H1 (cell line): ENCODE data around the gene FRRS1L. TPM values are rescaled to one million over a fixed set of nuclear protein-coding genes. Genes with fewer than 3 reads are reported as not detected.

Source experiments
- CTCF ChIA-PET: fragments of 300-600 bp; sonication (Branson Sonifier 250); formaldehyde crosslinking; loops from one replicate; lab custom pipeline; 2021; ENCODE audit not compliant: partially characterized antibody; lab: Charles Lee
- POLR2A ChIA-PET: fragments of 300-600 bp; sonication (Branson Sonifier 250); formaldehyde crosslinking; loops from one replicate; lab custom pipeline; 2021; ENCODE audit warnings: inconsistent platforms; ENCODE audit not compliant: partially characterized antibody; lab: Charles Lee
- DNase-seq, 2 experiments: peaks; one replicate each; pipeline versions ENCODE4 v3.0.0 to v3.0.0-alpha.2; 2010 to 2022; ENCODE audit warnings: low spot score in 2 of 2, low read depth in 1 of 2, mixed read lengths in 1 of 2
- FAIRE-seq: peaks from 2 replicates; lab custom pipeline; 2011; peaks lifted over from hg19 to GRCh38; lab: Jason Lieb, UNC
- H2AFZ ChIP-seq: 2 replicates; pipeline ENCODE4 v1.8.1; 2012; ENCODE audit warnings: low read length, inconsistent platforms
- H2AK5ac ChIP-seq: 2 replicates; pipeline ENCODE4 v1.6.1; 2013; ENCODE audit warnings: low read depth, low read length
- H2BK120ac ChIP-seq: replicated peaks from 2 replicates; pipeline ENCODE3; 2013; ENCODE audit warnings: low read depth, low read length, inconsistent platforms
- H2BK12ac ChIP-seq: 2 replicates; pipeline ENCODE4 v1.6.1; 2013; ENCODE audit warnings: low read depth, low read length
- H2BK15ac ChIP-seq: 2 replicates; pipeline ENCODE4 v1.6.1; 2013; ENCODE audit warnings: low read length
- H2BK20ac ChIP-seq: 2 replicates; pipeline ENCODE4 v1.6.1; 2013; ENCODE audit warnings: low read length
- H2BK5ac ChIP-seq: 2 replicates; pipeline ENCODE4 v1.6.1; 2013; ENCODE audit warnings: low read depth, low read length
- H3K14ac ChIP-seq: 2 replicates; pipeline ENCODE4 v1.6.1; 2013; ENCODE audit warnings: inconsistent platforms; ENCODE audit not compliant: insufficient read length
- H3K18ac ChIP-seq: 2 replicates; pipeline ENCODE4 v1.6.1; 2013; ENCODE audit warnings: low read length; ENCODE audit errors: extremely low read depth
- H3K23ac ChIP-seq: 2 replicates; pipeline ENCODE4 v1.6.1; 2013; ENCODE audit warnings: inconsistent platforms; ENCODE audit not compliant: insufficient read length
- H3K23me2 ChIP-seq: 2 replicates; pipeline ENCODE4 v1.6.1; 2013; ENCODE audit warnings: low read depth, low read length
- H3K27ac ChIP-seq: 2 replicates; pipeline ENCODE4 v1.6.1; 2011; ENCODE audit warnings: low read depth, low read length, inconsistent platforms
- H3K27me3 ChIP-seq, 4 experiments: replicated peaks in 1 of 4; 1 replicate in 1 of 4; 2 replicates in 3 of 4; pipeline versions ENCODE4 v1.6.1 to v1.8.1; 2011 to 2013; ENCODE audit warnings: low read length in 3 of 4, mild to moderate bottlenecking in 3 of 4, inconsistent platforms in 2 of 4, mixed read lengths in 2 of 4, moderate library complexity in 1 of 4; ENCODE audit not compliant: control insufficient read depth in 3 of 4, insufficient read depth in 3 of 4; ENCODE audit errors: extremely low read depth in 1 of 4
- H3K36me3 ChIP-seq, 4 experiments: 2 replicates each; pipeline versions ENCODE4 v1.6.1 to v1.8.1; 2011 to 2013; ENCODE audit warnings: mild to moderate bottlenecking in 4 of 4, low read length in 3 of 4, moderate library complexity in 2 of 4, control low read depth in 1 of 4, inconsistent platforms in 1 of 4; ENCODE audit not compliant: insufficient read depth in 4 of 4, control insufficient read depth in 2 of 4
- H3K4ac ChIP-seq: replicated peaks from 2 replicates; pipeline ENCODE3; 2013; ENCODE audit warnings: low read length, low read depth, mixed read lengths, inconsistent platforms; ENCODE audit not compliant: insufficient read length
- H3K4me1 ChIP-seq, 4 experiments: replicated peaks in 1 of 4; 1 replicate in 1 of 4; 2 replicates in 3 of 4; pipeline versions ENCODE4 v1.6.1 to v1.8.1; 2011 to 2013; ENCODE audit warnings: low read length in 3 of 4, inconsistent platforms in 2 of 4, mixed read lengths in 1 of 4; ENCODE audit not compliant: insufficient read depth in 4 of 4, control insufficient read depth in 3 of 4
- H3K4me2 ChIP-seq, 2 experiments: 2 replicates each; pipeline versions ENCODE4 v1.6.1 to v1.8.1; 2011 to 2013; ENCODE audit warnings: low read depth in 2 of 2, low read length in 2 of 2, control low read depth in 1 of 2, inconsistent platforms in 1 of 2, mild to moderate bottlenecking in 1 of 2; ENCODE audit not compliant: insufficient read depth in 1 of 2
- H3K4me3 ChIP-seq, 4 experiments: fragments of 200-600, 300-600 bp in 1 of 4; sonication (generic), shearing (Covaris generic), sonication (Bioruptor Twin) in 1 of 4; 2 replicates each; pipeline versions ENCODE4 v1.5.1 to v1.8.1; 2011 to 2016; ENCODE audit warnings: low read length in 4 of 4, low read depth in 3 of 4, control low read depth in 2 of 4, inconsistent platforms in 2 of 4, mild to moderate bottlenecking in 2 of 4, mixed read lengths in 1 of 4, moderate library complexity in 1 of 4; ENCODE audit not compliant: insufficient read depth in 2 of 4; ENCODE audit errors: extremely low read depth in 1 of 4
- H3K56ac ChIP-seq: replicated peaks from 2 replicates; pipeline ENCODE3; 2013; ENCODE audit warnings: low read depth, mild to moderate bottlenecking, mixed read lengths, low read length, inconsistent platforms; ENCODE audit not compliant: insufficient read length
- H3K79me1 ChIP-seq: 2 replicates; pipeline ENCODE4 v1.6.1; 2013; ENCODE audit warnings: low read depth, low read length, control low read depth
- H3K79me2 ChIP-seq, 2 experiments: 2 replicates each; pipeline versions ENCODE4 v1.6.1 to v1.8.1; 2012 to 2013; ENCODE audit warnings: low read length in 2 of 2, mild to moderate bottlenecking in 2 of 2, inconsistent platforms in 1 of 2; ENCODE audit not compliant: insufficient read depth in 2 of 2, control insufficient read depth in 1 of 2
- H3K9ac ChIP-seq, 4 experiments: replicated peaks in 1 of 4; 1 replicate in 1 of 4; 2 replicates in 3 of 4; pipeline versions ENCODE4 v1.6.1 to v1.8.1; 2011 to 2013; ENCODE audit warnings: low read depth in 3 of 4, low read length in 3 of 4, control low read depth in 2 of 4, mild to moderate bottlenecking in 2 of 4, moderate library complexity in 2 of 4, inconsistent platforms in 1 of 4; ENCODE audit errors: extremely low read depth in 1 of 4
- H3K9me3 ChIP-seq, 2 experiments: 2 replicates each; pipeline versions ENCODE4 v1.6.1 to v1.8.1; 2012 to 2013; ENCODE audit warnings: mild to moderate bottlenecking in 2 of 2, moderate library complexity in 2 of 2, control low read depth in 1 of 2, inconsistent platforms in 1 of 2, low read depth in 1 of 2, low read length in 1 of 2, mixed read lengths in 1 of 2; ENCODE audit not compliant: insufficient read depth in 2 of 2
- H4K20me1 ChIP-seq, 2 experiments: replicated peaks in 1 of 2; 2 replicates each; pipeline versions ENCODE3 to v1.8.1; 2011 to 2013; ENCODE audit warnings: inconsistent platforms in 2 of 2, low read length in 2 of 2, mild to moderate bottlenecking in 1 of 2; ENCODE audit not compliant: insufficient read depth in 2 of 2, control insufficient read depth in 1 of 2
- H4K5ac ChIP-seq: 2 replicates; pipeline ENCODE4 v1.6.1; 2013; ENCODE audit warnings: low read length, low read depth, mixed read lengths, inconsistent platforms; ENCODE audit not compliant: insufficient read length
- H4K8ac ChIP-seq: 2 replicates; pipeline ENCODE4 v1.8.0; 2013; ENCODE audit warnings: mild to moderate bottlenecking, moderate library complexity, low read length, inconsistent platforms; ENCODE audit not compliant: insufficient read depth; ENCODE audit errors: extremely low read depth
- H4K91ac ChIP-seq: replicated peaks from 2 replicates; pipeline ENCODE3; 2013; ENCODE audit warnings: low read length, mixed read lengths, inconsistent platforms; ENCODE audit not compliant: insufficient read length
- KDM1A ChIP-seq: fragments of 200-600, 300-600 bp; sonication (generic); IDR thresholded peaks from 2 replicates; pipeline ENCODE4 v1.7.1; 2016; ENCODE audit warnings: mild to moderate bottlenecking, low read length, borderline replicate concordance
- NANOG ChIP-seq: IDR thresholded peaks from 2 replicates; pipeline ENCODE4 v1.6.1; 2011; ENCODE audit warnings: low read length, low read depth, mild to moderate bottlenecking, inconsistent platforms; ENCODE audit not compliant: insufficient read depth, poor library complexity, severe bottlenecking
- POLR2AphosphoS5 ChIP-seq: IDR thresholded peaks from 2 replicates; pipeline ENCODE4 v1.6.1; 2011; ENCODE audit warnings: low read depth, low read length
- YY1 ChIP-seq: IDR thresholded peaks from 2 replicates; pipeline ENCODE4 v1.6.1; 2011; ENCODE audit warnings: low read depth, mild to moderate bottlenecking, low read length
- WGBS, 2 experiments: shearing (Covaris generic) in 1 of 2; methylation state at CpG; one replicate each; pipeline versions ENCODE4 v1.1.6 to v1.1.7; 2013 to 2015; ENCODE audit warnings: low lambda C conversion rate in 2 of 2, mixed read lengths in 2 of 2, inconsistent platforms in 1 of 2, low coverage in 1 of 2, missing lambda C conversion rate in 1 of 2; ENCODE audit not compliant: insufficient replicate concordance in 2 of 2, insufficient coverage in 1 of 2, insufficient read length in 1 of 2; ENCODE audit errors: extremely low coverage in 1 of 2, missing lambda C conversion rate in 1 of 2; 5-methylcytosine and 5-hydroxymethylcytosine counted together
- polyA plus RNA-seq, 7 experiments: library from polyadenylated mRNA; depleted of rRNA in 3 of 7; stranded (reverse) in 5 of 7; unstranded in 2 of 7; fragments of >200 nt in 5 of 7; fragments of 200-250 nt in 2 of 7; gene quantifications; 1 replicate in 5 of 7; 2 replicates in 1 of 7; 4 replicates in 1 of 7; pipeline versions ENCODE4 v1.2.1 to v1.2.3, GENCODE V29; 2011 to 2013; ENCODE audit warnings: missing spikeins in 2 of 7, mixed read lengths in 2 of 7
- total RNA-seq: library from RNA; stranded (reverse); fragmentation: NEBNext Ultra II Directional; extraction: Animal tissue kit (Norgen Biotek cat#: 25700); gene quantifications from 2 replicates; pipeline ENCODE4 v1.2.1, GENCODE V29; 2021

Gene FRRS1L
- total and polyA plus RNA-seq, 2 of the 8 experiments (the other 6 are each of a cell fraction or from before 2014, with no cell fraction given): 1.0 to 2.2 TPM

- Histone ChIP-seq H3K4me2 (peak overlapping the region; percentile 74 to 81), H3K27ac (no peak overlapping the region), H2BK5ac (no peak overlapping the region), H3K27me3 (peaks cover 6 to 23% (median 18%) of the 10 kb centered on the region in 4 experiments), H2AFZ (0 out of 2 replicates have a peak overlapping the region, but pooled peaks have one; percentile 42), H3K9ac (no peak overlapping the region), H3K79me2 (no peaks in the 10 kb centered on the region), H3K18ac (no peak overlapping the region; the same call in 1 of the 2 replicates), H4K20me1 (no peaks in the 10 kb centered on the region), H3K4me1 (peaks cover 0 to 2% (median 0%) of the 10 kb centered on the region in 4 experiments; a peak in 2 of 7 replicates), H3K4me3 (peak overlapping the region; percentile 45 to 67 (median 54)), H2BK12ac (no peak overlapping the region), H2BK20ac (no peak overlapping the region), H3K14ac (no peak overlapping the region), H3K9me3 (peaks cover 6% of the 10 kb centered on the region in 2 experiments; a peak in 3 of 4 replicates), H2BK15ac (no peak overlapping the region), H3K56ac (no peak overlapping the region), H3K79me1 (no peaks in the 10 kb centered on the region), H4K91ac (no peak overlapping the region), H2BK120ac (no peak overlapping the region), H3K23me2 (peaks cover 6% of the 10 kb centered on the region; the same call in 1 of the 2 replicates), H4K5ac (no peak overlapping the region), H3K23ac (no peak overlapping the region), H2AK5ac (no peak overlapping the region), H3K36me3 (no peaks in the 10 kb centered on the region; a peak in 1 of 8 replicates), H4K8ac (no peak overlapping the region), H3K4ac (no peak overlapping the region)
- peak; percentile 92; the same call in 1 of the 2 replicates for TF ChIP-seq KDM1A
- TF ChIP-seq YY1: peak; percentile 36; the same call in 1 of the 2 replicates
- TF ChIP-seq POLR2AphosphoS5: no peak
- peak; percentile 25 for TF ChIP-seq NANOG
- ChIA-PET CTCF (interaction anchor here (0.7 to 5.3 kb wide), 6 partner anchors 11 to 244 kb away, joined by 3 to 35 read pairs (median 6); no protein-coding TSS in a partner anchor), POLR2A (interaction anchor here (0.8 to 1.0 kb wide), 2 partner anchors 9 to 47 kb away, joined by 3 to 5 read pairs; partner anchors contain the start of gene TMEM245)
- 38% methylated on average over 16 of the region's 16 CpGs; no CpG with 5 or more reads in 1 of the 2 experiments for WGBS, 2 experiments
- no peak for FAIRE-seq
- no peak for DNase-seq
These were observed 778 bp downstream of the FRRS1L start for GRCh38 chr9:109166171-109166770.
